ENCODE results near the gene HOXC5. TPM values are rescaled to one million over a fixed set of nuclear protein-coding genes. Genes with fewer than 3 reads are reported as not detected.

HOXC5 gene
- total RNA-seq, 1 experiment from 2014 or later = 3.4 TPM

DNA sequence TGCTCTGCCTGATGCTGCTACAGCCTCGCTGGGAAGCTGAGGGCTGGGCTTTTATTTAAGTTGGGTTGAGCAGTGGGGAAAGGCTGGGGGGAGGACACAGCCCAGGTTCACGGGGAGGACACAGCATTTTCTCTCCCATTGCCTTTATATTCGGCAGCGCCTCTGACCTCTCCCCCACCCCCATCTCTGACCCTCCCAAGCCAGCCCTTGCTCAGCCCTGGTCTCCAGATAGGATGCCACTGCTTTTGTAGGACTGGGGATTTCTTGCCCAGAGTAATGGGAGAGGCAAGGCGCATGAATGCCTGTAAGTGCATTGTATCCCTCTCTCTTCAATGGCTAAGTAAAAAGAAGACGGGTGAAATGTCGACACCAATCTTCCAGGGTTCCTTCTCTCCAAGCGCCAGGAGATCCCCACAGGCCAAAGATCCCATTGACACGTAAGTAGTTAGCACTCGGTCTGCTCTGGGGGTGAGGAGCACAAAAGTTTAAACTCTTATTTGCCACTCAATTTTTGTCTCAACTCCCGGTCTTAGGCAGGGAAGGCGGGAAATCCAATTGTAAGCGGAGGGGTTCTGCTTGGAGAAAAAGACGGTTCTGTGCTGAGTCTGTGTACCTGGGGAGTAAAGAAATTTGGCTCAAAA is 25.4 kb downstream of the HOXC5 start:
- H3K4me3 Mint-ChIP-seq (ENCODE audit: unreplicated experiment) = no peak overlapping the region
- intact Hi-C loops (cut with micrococcal nuclease; ENCODE audit: unreplicated experiment) = no loop called here
- peaks cover 6% of the 10 kb centered on the region for H3K36me3 Mint-ChIP-seq (ENCODE audit: insufficient read depth, unreplicated experiment)
- H3K27me3 Mint-ChIP-seq (ENCODE audit: insufficient read depth, unreplicated experiment) = no peaks in the 10 kb centered on the region
- Histone ChIP-seq H3K27me3 (replicated peaks; ENCODE audit: control insufficient read depth, insufficient read depth, low read length) (no peaks in the 10 kb centered on the region), H3K4me3 (ENCODE audit: low read depth, low read length) (no peak overlapping the region), H3K9me3 (no peaks in the 10 kb centered on the region), H3K36me3 (ENCODE audit: control insufficient read depth, insufficient read depth, low read length) (no peaks in the 10 kb centered on the region), H3K4me1 (peaks cover 27% of the 10 kb centered on the region)
- ChIA-PET POLR2A (no interaction called here), CTCF (interaction anchor here (0.9 kb wide), 1 partner anchor 150 kb away, joined by 7 read pairs; no protein-coding TSS in a partner anchor)
- no peaks in the 10 kb centered on the region for H3K9me3 Mint-ChIP-seq (ENCODE audit: unreplicated experiment)
- H3K27ac Mint-ChIP-seq (ENCODE audit: unreplicated experiment) = no peak overlapping the region
- no peak for TF ChIP-seq CTCF (IDR thresholded peaks at IDR 0.05; ENCODE audit: insufficient read depth in 1 of 2, low read depth in 1 of 2, low read length in 1 of 2, severe bottlenecking in 1 of 2, unreplicated experiment in 1 of 2)
- BruUV-seq (replicated peaks) = no TSS peak
- peaks cover 35% of the 10 kb centered on the region for H3K4me1 Mint-ChIP-seq (ENCODE audit: low read depth, unreplicated experiment)
- no peak for DNase-seq

DNA sequence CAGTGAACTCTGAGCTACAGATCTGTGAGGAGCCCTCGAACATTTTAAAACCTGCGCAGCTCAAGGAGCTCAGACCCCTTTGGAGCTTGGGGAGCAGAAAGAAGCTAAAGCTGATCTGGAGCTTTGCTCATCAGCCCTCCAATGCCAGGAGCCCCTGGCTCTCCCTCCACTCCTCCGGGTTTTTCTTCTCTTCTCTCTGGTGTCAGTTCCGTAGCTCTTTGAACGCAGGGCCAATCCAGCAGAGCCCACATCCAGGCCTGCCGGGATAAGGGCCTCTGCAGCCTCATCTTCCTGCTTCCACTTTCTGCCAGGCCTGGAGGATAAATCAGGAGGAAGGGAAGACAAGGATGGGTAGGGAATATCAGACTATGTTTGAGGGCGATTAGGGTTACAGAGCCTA is 26.8 kb downstream of the HOXC5 start:
- no peak for DNase-seq
- Histone ChIP-seq H3K36me3 (ENCODE audit: control insufficient read depth, insufficient read depth, low read length) (no peaks in the 10 kb centered on the region), H3K4me3 (ENCODE audit: low read depth, low read length) (no peak overlapping the region), H3K9me3 (no peaks in the 10 kb centered on the region), H3K4me1 (peaks cover 27% of the 10 kb centered on the region), H3K27me3 (replicated peaks; ENCODE audit: control insufficient read depth, insufficient read depth, low read length) (no peaks in the 10 kb centered on the region)
- peaks cover 35% of the 10 kb centered on the region for H3K4me1 Mint-ChIP-seq (ENCODE audit: low read depth, unreplicated experiment)
- intact Hi-C loops (cut with micrococcal nuclease; ENCODE audit: unreplicated experiment) = no loop called here
- ChIA-PET POLR2A (no interaction called here), CTCF (interaction anchor here (0.8 to 0.9 kb wide), 2 partner anchors 27 to 132 kb away, joined by 3 read pairs; no protein-coding TSS in a partner anchor)
- no TSS peak for BruUV-seq (replicated peaks)
- H3K9me3 Mint-ChIP-seq (ENCODE audit: unreplicated experiment) = no peaks in the 10 kb centered on the region
- peaks cover 6% of the 10 kb centered on the region for H3K36me3 Mint-ChIP-seq (ENCODE audit: insufficient read depth, unreplicated experiment)
- TF ChIP-seq CTCF (IDR thresholded peaks at IDR 0.05; ENCODE audit: insufficient read depth in 1 of 2, low read depth in 1 of 2, low read length in 1 of 2, severe bottlenecking in 1 of 2, unreplicated experiment in 1 of 2) = no peak
- H3K27me3 Mint-ChIP-seq (ENCODE audit: insufficient read depth, unreplicated experiment) = no peaks in the 10 kb centered on the region
- H3K27ac Mint-ChIP-seq (ENCODE audit: unreplicated experiment) = no peak overlapping the region
- no peak overlapping the region for H3K4me3 Mint-ChIP-seq (ENCODE audit: unreplicated experiment)

DNA sequence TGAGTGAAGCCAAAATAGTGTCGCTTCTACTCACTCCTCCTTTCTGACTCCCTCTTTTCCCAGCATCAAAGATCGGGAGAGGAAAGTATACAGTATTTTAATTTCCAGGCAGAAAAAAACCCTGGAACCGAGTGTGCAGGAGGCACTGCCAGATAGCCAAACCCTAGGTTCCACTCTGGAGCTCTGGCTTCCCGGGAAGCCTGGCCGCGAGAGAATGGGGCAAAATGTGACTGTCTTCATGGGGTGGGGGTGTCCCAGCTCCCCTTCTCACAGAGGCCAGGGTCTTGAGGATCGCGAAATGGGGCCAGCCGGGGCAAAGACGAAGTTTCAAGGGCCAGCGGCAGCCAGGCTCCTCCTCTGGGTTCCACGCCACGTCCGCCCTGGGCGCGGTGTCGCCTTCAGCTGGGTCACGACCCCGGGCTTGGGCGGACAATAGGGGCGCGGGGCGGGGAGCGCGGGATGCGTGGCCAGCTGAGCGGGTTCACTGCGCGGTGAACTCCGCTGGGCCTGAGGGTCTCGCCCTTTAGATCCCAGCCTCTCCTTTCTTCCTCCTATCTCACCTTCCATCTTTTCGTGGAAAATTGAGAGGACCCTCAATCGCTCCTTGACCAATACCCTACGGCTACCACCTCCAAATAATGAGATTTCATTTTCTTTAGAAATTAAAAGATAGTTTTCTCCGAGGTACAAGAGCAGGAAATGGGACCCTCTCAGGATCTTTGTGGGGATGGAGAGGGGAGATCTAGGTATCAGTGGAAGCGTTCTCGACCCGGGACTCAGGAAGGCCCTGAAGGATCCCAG is 27.5 kb downstream of the HOXC5 start:
- Histone ChIP-seq H3K27me3 (replicated peaks; ENCODE audit: control insufficient read depth, insufficient read depth, low read length) (no peaks in the 10 kb centered on the region), H3K4me3 (ENCODE audit: low read depth, low read length) (no peak overlapping the region), H3K4me1 (peaks cover 27% of the 10 kb centered on the region), H3K9me3 (no peaks in the 10 kb centered on the region), H3K36me3 (ENCODE audit: control insufficient read depth, insufficient read depth, low read length) (no peaks in the 10 kb centered on the region)
- intact Hi-C loops (cut with micrococcal nuclease; ENCODE audit: unreplicated experiment) = no loop called here
- Mint-ChIP-seq H3K9me3 (ENCODE audit: unreplicated experiment) (no peaks in the 10 kb centered on the region), H3K4me3 (ENCODE audit: unreplicated experiment) (no peak overlapping the region), H3K36me3 (ENCODE audit: insufficient read depth, unreplicated experiment) (peaks cover 6% of the 10 kb centered on the region), H3K27me3 (ENCODE audit: insufficient read depth, unreplicated experiment) (no peaks in the 10 kb centered on the region), H3K27ac (ENCODE audit: unreplicated experiment) (no peak overlapping the region), H3K4me1 (ENCODE audit: low read depth, unreplicated experiment) (peaks cover 35% of the 10 kb centered on the region)
- CTCF ChIA-PET = interaction anchor here (0.9 kb wide), 1 partner anchor 131 kb away, joined by 3 read pairs; no protein-coding TSS in a partner anchor
- POLR2A ChIA-PET = interaction anchor here (0.6 kb wide), 1 partner anchor 620 kb away, joined by 5 read pairs; no protein-coding TSS in a partner anchor
- TF ChIP-seq CTCF (IDR thresholded peaks at IDR 0.05; ENCODE audit: insufficient read depth in 1 of 2, low read depth in 1 of 2, low read length in 1 of 2, severe bottlenecking in 1 of 2, unreplicated experiment in 1 of 2) = no peak
- no TSS peak for BruUV-seq (replicated peaks)
- DNase-seq = no peak

All from Caco-2 (cell line).